Measurements from ENCODE around the gene BCL2. TPM values are rescaled to one million over a fixed set of nuclear protein-coding genes. Genes with fewer than 3 reads are reported as not detected.

BCL2 gene
- total RNA-seq, 1 experiment from 2014 or later, result 1.3 TPM

DNA sequence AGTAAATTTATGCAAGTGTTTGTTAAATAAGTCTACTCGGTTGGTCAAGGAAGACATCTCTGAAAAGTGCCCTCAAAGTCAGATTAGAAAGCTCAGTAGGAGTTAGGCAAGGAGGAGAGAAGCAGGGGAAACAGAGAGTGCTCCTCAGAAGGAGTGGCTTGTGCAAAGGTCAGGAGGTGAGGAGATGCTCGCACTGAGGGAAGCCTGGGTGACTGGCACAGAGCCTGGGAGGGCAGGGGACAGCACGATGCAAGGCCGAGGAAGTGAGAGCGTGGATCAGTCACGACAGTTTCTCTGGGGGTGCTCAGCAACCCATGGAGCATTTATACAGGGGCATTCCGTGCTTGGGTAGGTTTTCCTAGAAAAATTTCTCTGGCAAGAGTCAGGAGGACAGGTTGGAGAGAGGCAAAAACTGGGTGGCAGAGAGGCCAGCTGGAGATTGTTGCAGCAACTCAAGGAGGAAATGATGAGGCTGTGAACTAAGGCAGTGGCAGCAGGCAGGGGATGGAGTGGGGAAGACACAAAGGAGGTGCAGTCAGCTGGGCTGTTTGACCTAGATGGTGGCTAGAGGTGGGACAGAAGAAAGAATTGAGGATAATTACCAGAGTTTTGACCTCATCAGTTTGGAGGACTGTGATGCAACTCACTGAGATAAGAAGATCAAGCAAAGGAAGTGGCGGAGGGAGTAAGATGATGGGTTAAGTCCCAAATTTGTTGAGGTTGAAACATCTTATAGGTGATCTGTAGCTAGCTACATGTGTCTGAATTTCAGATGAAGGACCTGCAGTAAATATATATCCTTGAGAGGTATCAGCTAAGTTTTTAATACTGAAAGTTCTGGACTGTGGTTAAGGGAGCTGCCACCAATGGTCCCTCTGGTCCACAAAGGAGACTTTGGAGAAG, 52.4 kb downstream of the BCL2 start:
- WGBS (ENCODE audit: extremely low coverage, insufficient read length, low lambda C conversion rate), result no CpG with 5 or more reads among the region's 8 CpGs
- no peak overlapping the region for H3K23ac ChIP-seq (ENCODE audit: insufficient read length, low read depth, low read length)
- Mint-ChIP-seq H3K36me3 (ENCODE audit: insufficient read depth in 1 of 3, low read depth in 3 of 3) (no peaks in the 10 kb centered on the region), H3K27ac (no peak overlapping the region; a peak in 1 of 7 replicates), H3K27me3 (ENCODE audit: low read depth) (peaks cover 3% of the 10 kb centered on the region), H3K9me3 (no peaks in the 10 kb centered on the region), H3K4me1 (no peaks in the 10 kb centered on the region), H3K4me3 (no peak overlapping the region)
- H3K27me3 ChIP-seq (ENCODE audit: insufficient read depth, low read length), result no peaks in the 10 kb centered on the region
- no peak overlapping the region for H4K5ac ChIP-seq (ENCODE audit: insufficient read length, low read depth, low read length)
- no peaks in the 10 kb centered on the region for H3K79me1 ChIP-seq (ENCODE audit: insufficient read depth, low read depth, low read length, poor library complexity, severe bottlenecking)
- H2BK120ac ChIP-seq (ENCODE audit: low read depth, low read length, poor library complexity, severe bottlenecking), result no peak overlapping the region
- H3K4ac ChIP-seq (ENCODE audit: low read depth, low read length), result no peak overlapping the region
- H3K79me2 ChIP-seq (ENCODE audit: insufficient read depth, low read length), result no peaks in the 10 kb centered on the region
- H3K23me2 ChIP-seq (ENCODE audit: insufficient read length, low read depth, low read length, poor library complexity, severe bottlenecking), result no peaks in the 10 kb centered on the region
- H2AK5ac ChIP-seq (ENCODE audit: insufficient read length, low read length), result no peak overlapping the region
- H2BK20ac ChIP-seq (ENCODE audit: low read depth, low read length, poor library complexity, severe bottlenecking), result no peak overlapping the region
- no peak for DNase-seq
- no peak overlapping the region for H2BK15ac ChIP-seq (ENCODE audit: low read depth, low read length)
- TF ChIP-seq, protein P1, sequence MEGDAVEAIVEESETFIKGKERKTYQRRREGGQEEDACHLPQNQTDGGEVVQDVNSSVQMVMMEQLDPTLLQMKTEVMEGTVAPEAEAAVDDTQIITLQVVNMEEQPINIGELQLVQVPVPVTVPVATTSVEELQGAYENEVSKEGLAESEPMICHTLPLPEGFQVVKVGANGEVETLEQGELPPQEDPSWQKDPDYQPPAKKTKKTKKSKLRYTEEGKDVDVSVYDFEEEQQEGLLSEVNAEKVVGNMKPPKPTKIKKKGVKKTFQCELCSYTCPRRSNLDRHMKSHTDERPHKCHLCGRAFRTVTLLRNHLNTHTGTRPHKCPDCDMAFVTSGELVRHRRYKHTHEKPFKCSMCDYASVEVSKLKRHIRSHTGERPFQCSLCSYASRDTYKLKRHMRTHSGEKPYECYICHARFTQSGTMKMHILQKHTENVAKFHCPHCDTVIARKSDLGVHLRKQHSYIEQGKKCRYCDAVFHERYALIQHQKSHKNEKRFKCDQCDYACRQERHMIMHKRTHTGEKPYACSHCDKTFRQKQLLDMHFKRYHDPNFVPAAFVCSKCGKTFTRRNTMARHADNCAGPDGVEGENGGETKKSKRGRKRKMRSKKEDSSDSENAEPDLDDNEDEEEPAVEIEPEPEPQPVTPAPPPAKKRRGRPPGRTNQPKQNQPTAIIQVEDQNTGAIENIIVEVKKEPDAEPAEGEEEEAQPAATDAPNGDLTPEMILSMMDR (conservative IDR thresholded peaks at IDR 0.05), result no peak
- H3K14ac ChIP-seq (ENCODE audit: insufficient read depth, low read length), result no peak overlapping the region
- no peak overlapping the region for H2BK12ac ChIP-seq (ENCODE audit: insufficient read length, low read depth, low read length)
- no peak overlapping the region for H3T11ph ChIP-seq (ENCODE audit: low read length)
- no peaks in the 10 kb centered on the region for H3K9me3 ChIP-seq (ENCODE audit: control insufficient read depth, low read depth, low read length)
- H3K18ac ChIP-seq (ENCODE audit: insufficient read length, low read depth, low read length), result no peak overlapping the region
- no peak overlapping the region for H4K91ac ChIP-seq (ENCODE audit: insufficient read length, low read depth, low read length)
- no peak overlapping the region for H3K56ac ChIP-seq (ENCODE audit: insufficient read length, low read depth, low read length)
- H3K4me2 ChIP-seq (ENCODE audit: insufficient read depth, insufficient read length, low read length), result no peak overlapping the region
- no peak overlapping the region for H2BK5ac ChIP-seq (ENCODE audit: insufficient read length, low read length)
- H4K20me1 ChIP-seq (ENCODE audit: control insufficient read depth, insufficient read depth, insufficient read length), result no peaks in the 10 kb centered on the region
- H4K8ac ChIP-seq (replicated peaks; ENCODE audit: insufficient read length, low read depth, low read length), result no peak overlapping the region
- H2AFZ ChIP-seq (ENCODE audit: low read length), result no peak overlapping the region
- no peaks in the 10 kb centered on the region for H3K4me1 ChIP-seq (ENCODE audit: insufficient read depth, low read length)
- no peak overlapping the region for H3K9ac ChIP-seq (ENCODE audit: extremely low read depth, insufficient read length, low read length)
- no peak overlapping the region for H3K27ac ChIP-seq (ENCODE audit: insufficient read length, low read depth, low read length)

All from H9 (cell line).